SK-N-SH (cell line): ENCODE results near the gene SMYD3.

Experiments
- EZH2phosphoT487 ChIP-seq: fragments of 200-600 bp; sonication (generic); IDR thresholded peaks from 2 replicates; pipeline ENCODE4 v1.6.1; 2017; ENCODE audit warnings: low read depth, mixed run types, mild to moderate bottlenecking, antibody characterized with exemption, moderate library complexity, borderline replicate concordance
- FOXM1 ChIP-seq: IDR thresholded peaks from 2 replicates; pipeline ENCODE4 v1.4.0; 2012; ENCODE audit warnings: low read depth, mild to moderate bottlenecking
- RXRA ChIP-seq: IDR thresholded peaks from 2 replicates; pipeline ENCODE4 v1.4.0; 2012; ENCODE audit warnings: low read depth, mild to moderate bottlenecking, borderline replicate concordance
- SIN3A ChIP-seq: IDR thresholded peaks from 2 replicates; pipeline ENCODE4 v1.6.1; 2012; ENCODE audit warnings: low read depth, mild to moderate bottlenecking, low read length, moderate library complexity, borderline replicate concordance
- TEAD4 ChIP-seq: IDR thresholded peaks from 2 replicates; pipeline ENCODE4 v1.4.0; 2012; ENCODE audit warnings: mild to moderate bottlenecking, borderline replicate concordance; ENCODE audit not compliant: insufficient read depth
- TF ChIP-seq, protein P1 (sequence below): fragments of 200-600 bp; sonication (generic); IDR thresholded peaks from 2 replicates; pipeline ENCODE4 v1.6.1; 2017; ENCODE audit warnings: antibody characterized with exemption, mild to moderate bottlenecking, moderate library complexity

GRCh38 chr1:246372559-246372958, 134.5 kb downstream of the SMYD3 start:
- TF ChIP-seq, protein P1, sequence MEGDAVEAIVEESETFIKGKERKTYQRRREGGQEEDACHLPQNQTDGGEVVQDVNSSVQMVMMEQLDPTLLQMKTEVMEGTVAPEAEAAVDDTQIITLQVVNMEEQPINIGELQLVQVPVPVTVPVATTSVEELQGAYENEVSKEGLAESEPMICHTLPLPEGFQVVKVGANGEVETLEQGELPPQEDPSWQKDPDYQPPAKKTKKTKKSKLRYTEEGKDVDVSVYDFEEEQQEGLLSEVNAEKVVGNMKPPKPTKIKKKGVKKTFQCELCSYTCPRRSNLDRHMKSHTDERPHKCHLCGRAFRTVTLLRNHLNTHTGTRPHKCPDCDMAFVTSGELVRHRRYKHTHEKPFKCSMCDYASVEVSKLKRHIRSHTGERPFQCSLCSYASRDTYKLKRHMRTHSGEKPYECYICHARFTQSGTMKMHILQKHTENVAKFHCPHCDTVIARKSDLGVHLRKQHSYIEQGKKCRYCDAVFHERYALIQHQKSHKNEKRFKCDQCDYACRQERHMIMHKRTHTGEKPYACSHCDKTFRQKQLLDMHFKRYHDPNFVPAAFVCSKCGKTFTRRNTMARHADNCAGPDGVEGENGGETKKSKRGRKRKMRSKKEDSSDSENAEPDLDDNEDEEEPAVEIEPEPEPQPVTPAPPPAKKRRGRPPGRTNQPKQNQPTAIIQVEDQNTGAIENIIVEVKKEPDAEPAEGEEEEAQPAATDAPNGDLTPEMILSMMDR: no peak
- TF ChIP-seq SIN3A: no peak
- TF ChIP-seq EZH2phosphoT487: no peak
- no peak for TF ChIP-seq RXRA
- no peak for TF ChIP-seq TEAD4
- TF ChIP-seq FOXM1: no peak
